SK-N-SH treated with all-trans-retinoic acid at 6 μM for 48 hours (cell line): ENCODE data around the gene GSTT2B.

Experiments used
- ATAC-seq: fragments of 200-7000 bp; cut with Tn5 transposase; 3 replicates; pipeline ENCODE4 v1.9.1; 2020; ENCODE audit warnings: mild to moderate bottlenecking, moderate library complexity
- ARNTL ChIP-seq: fragments of 450-650 bp; formaldehyde crosslinking; IDR thresholded peaks from 2 replicates; pipeline ENCODE4 v1.5.0; 2020; ENCODE audit warnings: low read depth, mild to moderate bottlenecking, moderate library complexity, borderline replicate concordance
- BACH2 ChIP-seq: fragments of 250-450 bp; sonication (Bioruptor Pico); IDR thresholded peaks from 2 replicates; pipeline ENCODE4 v1.9.0; 2021; ENCODE audit warnings: mild to moderate bottlenecking, borderline replicate concordance
- CREB5 ChIP-seq: fragments of 250-450 bp; sonication (Bioruptor Pico); IDR thresholded peaks from 2 replicates; pipeline ENCODE4 v1.5.1; 2020; ENCODE audit warnings: low read depth, mild to moderate bottlenecking, moderate library complexity
- CSDC2 ChIP-seq: fragments of 250-450 bp; sonication (Bioruptor Pico); IDR thresholded peaks from 2 replicates; pipeline ENCODE4 v1.5.0; 2020; ENCODE audit warnings: mild to moderate bottlenecking, moderate library complexity
- CSRNP3 ChIP-seq: fragments of 250-450 bp; sonication (Bioruptor Pico); IDR thresholded peaks from 2 replicates; pipeline ENCODE4 v1.5.1; 2021; ENCODE audit warnings: mild to moderate bottlenecking, moderate library complexity
- ESRRG ChIP-seq: fragments of 250-450 bp; sonication (Bioruptor Pico); IDR thresholded peaks from 2 replicates; pipeline ENCODE4 v1.6.1; 2021; ENCODE audit warnings: mild to moderate bottlenecking
- ISL1 ChIP-seq: fragments of 250-450 bp; sonication (Bioruptor Pico); IDR thresholded peaks from 2 replicates; pipeline ENCODE4 v2.1.2; 2022; ENCODE audit warnings: mild to moderate bottlenecking, moderate library complexity
- OSR1 ChIP-seq: fragments of 250-450 bp; sonication (Bioruptor Pico); IDR thresholded peaks from 2 replicates; pipeline ENCODE4 v1.8.0; 2022; ENCODE audit warnings: moderate library complexity, mild to moderate bottlenecking, inconsistent platforms
- PATZ1 ChIP-seq: fragments of 250-450 bp; sonication (Bioruptor Pico); IDR thresholded peaks from 2 replicates; pipeline ENCODE4 v1.8.0; 2020; ENCODE audit warnings: mild to moderate bottlenecking, moderate library complexity, borderline replicate concordance
- PPARA ChIP-seq: fragments of 250-450 bp; sonication (Bioruptor Pico); IDR thresholded peaks from 2 replicates; pipeline ENCODE4 v1.5.0; 2020; ENCODE audit warnings: mild to moderate bottlenecking, borderline replicate concordance
- RARB ChIP-seq: fragments of 250-450 bp; sonication (Bioruptor Pico); IDR thresholded peaks from 2 replicates; pipeline ENCODE4 v1.8.0; 2021; ENCODE audit warnings: mild to moderate bottlenecking, moderate library complexity
- TCF4 ChIP-seq: fragments of 250-450 bp; sonication (Bioruptor Pico); IDR thresholded peaks from 2 replicates; pipeline ENCODE4 v1.8.0; 2021; ENCODE audit warnings: mild to moderate bottlenecking, moderate library complexity, borderline replicate concordance
- TOX ChIP-seq: fragments of 250-450 bp; sonication (Bioruptor Pico); IDR thresholded peaks from 2 replicates; pipeline ENCODE4 v1.8.0; 2021; ENCODE audit warnings: mild to moderate bottlenecking, moderate library complexity, borderline replicate concordance
- TSHZ2 ChIP-seq: fragments of 250-450 bp; sonication (Bioruptor Pico); IDR thresholded peaks from 2 replicates; pipeline ENCODE4 v1.5.0; 2020; ENCODE audit warnings: mild to moderate bottlenecking, moderate library complexity
- ZC3H10 ChIP-seq: fragments of 250-450 bp; sonication (Bioruptor Pico); IDR thresholded peaks from 2 replicates; pipeline ENCODE4 v1.5.1; 2021; ENCODE audit warnings: mild to moderate bottlenecking, moderate library complexity
- ZFP3 ChIP-seq: fragments of 250-450 bp; sonication (Bioruptor Pico); IDR thresholded peaks from 2 replicates; pipeline ENCODE4 v1.5.0; 2020; ENCODE audit warnings: mild to moderate bottlenecking, moderate library complexity
- ZFP30 ChIP-seq: fragments of 450-650 bp; formaldehyde crosslinking; IDR thresholded peaks from 2 replicates; pipeline ENCODE4 v1.5.0; 2022; ENCODE audit warnings: mild to moderate bottlenecking, moderate library complexity
- ZNF565 ChIP-seq: fragments of 450-650 bp; formaldehyde crosslinking; conservative IDR thresholded peaks from 2 replicates; pipeline ENCODE4 v1.5.0; 2020; ENCODE audit warnings: low read depth, mild to moderate bottlenecking, moderate library complexity
- ZNF8 ChIP-seq: fragments of 450-650 bp; formaldehyde crosslinking; IDR thresholded peaks from 2 replicates; pipeline ENCODE4 v1.5.0; 2020; ENCODE audit warnings: mild to moderate bottlenecking, moderate library complexity

Gene GSTT2B

GRCh38 chr22:24007253-24008021 is 46.4 kb upstream of the GSTT2B start:
- TF ChIP-seq ZFP30 (CRISPR knock-in tag) (no peak), ISL1 (CRISPR knock-in tag) (no peak), BACH2 (CRISPR knock-in tag) (no peak), ESRRG (CRISPR knock-in tag) (no peak), RARB (CRISPR knock-in tag) (no peak), CSRNP3 (CRISPR knock-in tag) (no peak), CSDC2 (CRISPR knock-in tag) (no peak), TSHZ2 (CRISPR knock-in tag) (no peak), TOX (CRISPR knock-in tag) (no peak), OSR1 (CRISPR knock-in tag) (no peak)
- ATAC-seq, result no peak

GRCh38 chr22:24006914-24007214 is 45.9 kb upstream of the GSTT2B start:
- ATAC-seq, result no peak
- no peak for TF ChIP-seq TSHZ2 (CRISPR knock-in tag)
- TF ChIP-seq PATZ1, result no peak
- TF ChIP-seq ZNF8 (CRISPR knock-in tag), result no peak
- no peak for TF ChIP-seq TCF4 (CRISPR knock-in tag)
- no peak for TF ChIP-seq ZNF565 (CRISPR knock-in tag)
- TF ChIP-seq TOX (CRISPR knock-in tag), result no peak
- TF ChIP-seq CREB5, result no peak
- TF ChIP-seq PPARA (CRISPR knock-in tag), result no peak
- no peak for TF ChIP-seq ZFP3 (CRISPR knock-in tag)
- no peak for TF ChIP-seq ISL1 (CRISPR knock-in tag)
- no peak for TF ChIP-seq CSDC2 (CRISPR knock-in tag)
- no peak for TF ChIP-seq OSR1 (CRISPR knock-in tag)
- no peak for TF ChIP-seq ZC3H10 (CRISPR knock-in tag)
- TF ChIP-seq ARNTL (CRISPR knock-in tag), result no peak
